HG03342 (cell line): Measurements from ENCODE around the gene TMEM86A.

ENCODE experiments used
- ATAC-seq: cut with Tn5 transposase; IDR thresholded peaks from one replicate; pipeline ENCODE4 v1.9.1; 2021; ENCODE audit warnings: mild to moderate bottlenecking, moderate library complexity; ENCODE audit not compliant: unreplicated experiment

Gene TMEM86A

GRCh38 chr11:18722293-18722637 is 23.7 kb downstream of the TMEM86A start:
- no peak for ATAC-seq

GRCh38 chr11:18723991-18724390 is 25.4 kb downstream of the TMEM86A start:
- ATAC-seq = no peak

GRCh38 chr11:18726040-18726439 is 27.5 kb downstream of the TMEM86A start, which contains the start of gene IGSF22:
TSS of gene IGSF22 (minus strand) at chr11:18726188. CDS start at chr11:18724236, 1,952 bp downstream.
- ATAC-seq = no peak

- ATAC-seq = no peak
These were observed 29.1 kb downstream of the TMEM86A start for GRCh38 chr11:18727479-18728236.

GRCh38 chr11:18728658-18729057 is 30.1 kb downstream of the TMEM86A start:
- ATAC-seq = no peak

GRCh38 chr11:18729426-18729825 is 30.8 kb downstream of the TMEM86A start:
- ATAC-seq = no peak

GRCh38 chr11:18730020-18730419 is 31.4 kb downstream of the TMEM86A start:
- ATAC-seq = no peak

- ATAC-seq = peak; percentile 2
These were observed 32.9 kb downstream of the TMEM86A start for GRCh38 chr11:18731441-18731840.

- ATAC-seq = peak; percentile 56
These were observed 33.6 kb downstream of the TMEM86A start for GRCh38 chr11:18731949-18732821.

GRCh38 chr11:18733202-18733601 is 34.6 kb downstream of the TMEM86A start:
- no peak for ATAC-seq

- no peak for ATAC-seq
These were observed 38.1 kb downstream of the TMEM86A start for GRCh38 chr11:18736590-18737148.

- no peak for ATAC-seq
These were observed 39.1 kb downstream of the TMEM86A start for GRCh38 chr11:18737642-18738041.

GRCh38 chr11:18739685-18740084 is 41.1 kb downstream of the TMEM86A start:
- no peak for ATAC-seq

GRCh38 chr11:18741783-18742182 is 43.2 kb downstream of the TMEM86A start:
- ATAC-seq = no peak

- ATAC-seq = no peak
These were observed 44.8 kb downstream of the TMEM86A start for GRCh38 chr11:18743365-18743764.

GRCh38 chr11:18743900-18744514 is 45.4 kb downstream of the TMEM86A start:
- ATAC-seq = no peak

GRCh38 chr11:18745251-18745650 is 46.7 kb downstream of the TMEM86A start:
- no peak for ATAC-seq

GRCh38 chr11:18748766-18749365 is 50.3 kb downstream of the TMEM86A start:
- no peak for ATAC-seq

- no peak for ATAC-seq
These were observed 51.2 kb downstream of the TMEM86A start for GRCh38 chr11:18749681-18750319.

- no peak for ATAC-seq
These were observed 52.4 kb downstream of the TMEM86A start for GRCh38 chr11:18750944-18751343.
